HEK293T (cell line): ENCODE data around the gene KPNA2.
"Not testable (repeated sequence)": the region's sequence is repeated elsewhere in the genome, so short reads cannot be mapped to it uniquely, and the experiment has no call there.

Source experiments
- BHLHE40 ChIP-seq: fragments of 450-650 bp; IDR thresholded peaks from 2 replicates; pipeline ENCODE4 v1.6.1; 2016; ENCODE audit warnings: mild to moderate bottlenecking, moderate library complexity, borderline replicate concordance
- HDGF ChIP-seq: fragments of 450-650 bp; IDR thresholded peaks from 2 replicates; pipeline ENCODE4 v1.6.1; 2017; ENCODE audit warnings: antibody characterized with exemption, borderline replicate concordance
- L3MBTL2 ChIP-seq: fragments of 450-650 bp; conservative IDR thresholded peaks from 2 replicates; pipeline ENCODE4 v1.6.1; 2016; ENCODE audit warnings: mild to moderate bottlenecking
- SUZ12 ChIP-seq: fragments of 450-650 bp; IDR thresholded peaks from 2 replicates; pipeline ENCODE4 v1.6.1; 2016; ENCODE audit warnings: mild to moderate bottlenecking
- ZNF384 ChIP-seq: fragments of 450-650 bp; IDR thresholded peaks from 2 replicates; pipeline ENCODE4 v1.6.1; 2016

DNA sequence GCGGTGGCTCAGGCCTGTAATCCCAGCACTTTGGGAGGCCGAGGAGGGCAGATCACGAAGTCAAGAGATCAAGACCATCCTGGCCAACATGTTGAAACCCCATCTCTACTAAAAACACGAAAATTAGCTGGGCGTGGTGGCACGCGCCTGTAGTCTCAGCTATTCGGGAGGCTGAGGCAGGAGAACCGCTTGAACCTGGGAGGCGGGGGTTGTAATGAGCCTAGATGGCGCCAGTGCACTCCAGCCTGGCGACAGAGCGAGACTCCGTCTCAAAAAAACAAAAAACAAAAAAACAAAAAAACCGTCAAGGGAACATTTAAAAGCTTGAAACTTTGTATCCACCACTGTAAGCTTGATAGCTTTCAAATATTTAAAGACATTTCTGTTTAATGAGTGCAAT, 13.0 kb upstream of the KPNA2 start:
- TF ChIP-seq SUZ12, BHLHE40, ZNF384, L3MBTL2, HDGF: not testable (repeated sequence)
